Tibial artery (tissue), 4 donors: Measurements from ENCODE around the gene TNP1.

ENCODE experiments used
- DNase-seq, 2 donors: peaks; one replicate each; pipeline ENCODE4 v3.0.0-alpha.2; 2019
- H3K27ac ChIP-seq, 2 donors: fragments of 200-600 bp; sonication (generic) in 1 of 2; 1 replicate in 1 of 2; 2 replicates in 1 of 2; pipeline ENCODE4 v1.5.1; 2018 to 2019; ENCODE audit warnings: mild to moderate bottlenecking in 1 of 2
- H3K27me3 ChIP-seq, 2 donors: fragments of 200-600 bp; sonication (generic) in 1 of 2; one replicate each; pipeline versions ENCODE4 v1.5.1 to v1.6.0; 2016 to 2019
- H3K36me3 ChIP-seq, 3 donors: fragments of 200-600 bp; sonication (generic) in 2 of 3; one replicate each; pipeline ENCODE4 v1.5.1; 2016 to 2019; ENCODE audit warnings: mild to moderate bottlenecking in 2 of 3
- H3K4me1 ChIP-seq, 4 donors: fragments of 200-600 bp; sonication (generic) in 2 of 4; 1 replicate in 3 of 4; 2 replicates in 1 of 4; pipeline ENCODE4 v1.5.1; 2016 to 2019
- H3K4me3 ChIP-seq, 2 donors: fragments of 200-600 bp; sonication (generic) in 1 of 2; 1 replicate in 1 of 2; 2 replicates in 1 of 2; pipeline ENCODE4 v1.5.1; 2018 to 2019; ENCODE audit warnings: mild to moderate bottlenecking in 2 of 2
- H3K9me3 ChIP-seq, 3 donors: fragments of 200-600 bp; sonication (generic) in 1 of 3; one replicate each; pipeline ENCODE4 v1.5.1; 2016 to 2019
- intact Hi-C: fragments of 100-400 bp; cut with DNase I; formaldehyde crosslinking; loops from one replicate; pipeline ENCODE4 v1.15.0; 2023; ENCODE audit warnings: low total_unique reads
- TF ChIP-seq, protein P1 (sequence below), 2 experiments: fragments of 200-600 bp in 1 of 2; fragments of 450-650 bp in 1 of 2; IDR thresholded peaks; one replicate each; pipeline ENCODE4 v1.5.1; 2017 to 2019; ENCODE audit warnings: antibody characterized with exemption in 2 of 2, mild to moderate bottlenecking in 1 of 2, moderate library complexity in 1 of 2

TNP1 gene

DNA sequence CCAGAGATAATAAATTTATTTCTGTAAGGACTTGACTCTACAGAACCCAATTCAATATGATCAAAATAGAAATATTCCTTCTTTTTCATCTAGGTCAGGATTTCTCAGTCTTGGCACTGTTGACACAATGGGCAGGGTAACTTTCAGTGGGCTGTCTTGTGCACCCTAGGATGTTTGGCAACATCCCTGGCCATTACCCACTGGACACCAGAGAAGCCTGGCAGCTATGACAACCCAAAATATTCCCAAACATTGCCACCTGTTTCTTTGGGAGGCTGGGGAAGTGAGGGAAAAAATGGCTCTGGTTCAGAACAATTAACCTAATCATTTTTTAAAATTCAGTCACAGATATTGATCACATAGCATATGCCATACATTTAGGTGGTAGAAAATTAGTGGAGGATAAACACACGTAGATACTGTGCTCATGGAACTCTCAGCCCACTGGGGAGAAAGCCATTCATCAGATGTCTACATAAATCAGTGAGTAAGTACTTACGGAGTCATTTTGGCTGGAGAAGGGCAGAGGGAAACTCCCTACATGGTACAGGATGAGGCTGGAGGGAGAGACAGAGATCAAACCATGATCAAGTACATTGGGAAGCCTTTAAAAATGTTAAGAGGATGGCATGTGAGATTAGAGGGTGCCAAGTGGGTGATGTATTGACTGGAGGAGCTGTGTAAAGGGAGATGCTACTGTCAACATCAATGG is 718 bp upstream of the TNP1 start:
- Histone ChIP-seq H3K27me3 (no peaks in the 10 kb centered on the region), H3K4me1 (peaks cover 0 to 15% (median 7%) of the 10 kb centered on the region in 4 donors), H3K27ac (no peak overlapping the region), H3K9me3 (no peaks in the 10 kb centered on the region), H3K36me3 (no peaks in the 10 kb centered on the region), H3K4me3 (no peak overlapping the region)
- TF ChIP-seq, protein P1, sequence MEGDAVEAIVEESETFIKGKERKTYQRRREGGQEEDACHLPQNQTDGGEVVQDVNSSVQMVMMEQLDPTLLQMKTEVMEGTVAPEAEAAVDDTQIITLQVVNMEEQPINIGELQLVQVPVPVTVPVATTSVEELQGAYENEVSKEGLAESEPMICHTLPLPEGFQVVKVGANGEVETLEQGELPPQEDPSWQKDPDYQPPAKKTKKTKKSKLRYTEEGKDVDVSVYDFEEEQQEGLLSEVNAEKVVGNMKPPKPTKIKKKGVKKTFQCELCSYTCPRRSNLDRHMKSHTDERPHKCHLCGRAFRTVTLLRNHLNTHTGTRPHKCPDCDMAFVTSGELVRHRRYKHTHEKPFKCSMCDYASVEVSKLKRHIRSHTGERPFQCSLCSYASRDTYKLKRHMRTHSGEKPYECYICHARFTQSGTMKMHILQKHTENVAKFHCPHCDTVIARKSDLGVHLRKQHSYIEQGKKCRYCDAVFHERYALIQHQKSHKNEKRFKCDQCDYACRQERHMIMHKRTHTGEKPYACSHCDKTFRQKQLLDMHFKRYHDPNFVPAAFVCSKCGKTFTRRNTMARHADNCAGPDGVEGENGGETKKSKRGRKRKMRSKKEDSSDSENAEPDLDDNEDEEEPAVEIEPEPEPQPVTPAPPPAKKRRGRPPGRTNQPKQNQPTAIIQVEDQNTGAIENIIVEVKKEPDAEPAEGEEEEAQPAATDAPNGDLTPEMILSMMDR (IDR thresholded peaks at IDR 0.05): no peak
- DNase-seq: no peak
- intact Hi-C loops: no loop called here

DNA sequence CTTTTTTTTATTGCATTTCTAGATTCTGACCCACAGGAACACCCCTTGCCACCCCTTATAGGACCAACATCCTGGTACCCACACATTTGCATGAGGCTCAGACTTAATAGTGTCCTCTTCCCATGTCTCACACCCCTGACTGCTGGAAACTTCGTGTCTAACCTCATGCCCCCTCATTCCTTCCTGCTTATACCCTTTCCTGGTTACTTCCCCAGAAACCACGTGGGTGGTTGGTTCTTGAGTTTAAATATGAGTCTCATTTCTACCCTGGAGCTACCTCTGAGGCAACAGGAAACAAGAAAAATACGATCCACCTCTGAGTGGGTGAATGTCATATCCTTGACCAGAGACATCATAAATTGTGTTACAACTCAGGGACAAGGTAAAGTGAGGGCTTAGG is 1.6 kb downstream of the TNP1 start:
- Histone ChIP-seq H3K4me1 (peaks cover 0 to 21% (median 10%) of the 10 kb centered on the region in 4 donors), H3K27ac (no peak overlapping the region), H3K27me3 (no peaks in the 10 kb centered on the region), H3K4me3 (no peak overlapping the region), H3K36me3 (no peaks in the 10 kb centered on the region), H3K9me3 (no peaks in the 10 kb centered on the region)
- intact Hi-C loops: no loop called here
- TF ChIP-seq, protein P1 (IDR thresholded peaks at IDR 0.05): no peak
- DNase-seq: no peak

DNA sequence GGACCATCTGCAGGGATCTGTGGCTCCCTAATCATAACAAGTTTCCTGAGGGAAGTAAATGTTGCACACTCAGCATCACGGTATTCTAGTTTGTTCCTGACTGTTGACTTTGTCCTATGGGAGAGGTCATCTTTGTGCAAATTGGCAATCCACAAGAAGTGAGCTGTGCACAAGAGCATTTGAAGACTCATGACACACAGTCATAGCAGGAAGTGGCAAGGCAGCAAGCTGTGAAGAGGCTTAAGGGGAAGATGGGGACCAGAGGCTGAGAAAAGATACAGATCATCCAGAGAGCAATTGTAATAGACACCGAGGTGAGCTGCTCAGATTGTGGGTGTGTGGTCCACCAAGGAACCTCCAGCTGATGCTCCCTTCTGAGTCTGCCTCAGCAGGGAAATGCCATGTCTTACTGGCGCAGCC is 2.7 kb downstream of the TNP1 start:
- Histone ChIP-seq H3K4me1 (peaks cover 0 to 16% (median 8%) of the 10 kb centered on the region in 4 donors), H3K9me3 (no peaks in the 10 kb centered on the region), H3K4me3 (no peak overlapping the region), H3K27me3 (no peaks in the 10 kb centered on the region), H3K36me3 (no peaks in the 10 kb centered on the region), H3K27ac (no peak overlapping the region)
- intact Hi-C loops: no loop called here
- DNase-seq: no peak
- TF ChIP-seq, protein P1 (IDR thresholded peaks at IDR 0.05): no peak

DNA sequence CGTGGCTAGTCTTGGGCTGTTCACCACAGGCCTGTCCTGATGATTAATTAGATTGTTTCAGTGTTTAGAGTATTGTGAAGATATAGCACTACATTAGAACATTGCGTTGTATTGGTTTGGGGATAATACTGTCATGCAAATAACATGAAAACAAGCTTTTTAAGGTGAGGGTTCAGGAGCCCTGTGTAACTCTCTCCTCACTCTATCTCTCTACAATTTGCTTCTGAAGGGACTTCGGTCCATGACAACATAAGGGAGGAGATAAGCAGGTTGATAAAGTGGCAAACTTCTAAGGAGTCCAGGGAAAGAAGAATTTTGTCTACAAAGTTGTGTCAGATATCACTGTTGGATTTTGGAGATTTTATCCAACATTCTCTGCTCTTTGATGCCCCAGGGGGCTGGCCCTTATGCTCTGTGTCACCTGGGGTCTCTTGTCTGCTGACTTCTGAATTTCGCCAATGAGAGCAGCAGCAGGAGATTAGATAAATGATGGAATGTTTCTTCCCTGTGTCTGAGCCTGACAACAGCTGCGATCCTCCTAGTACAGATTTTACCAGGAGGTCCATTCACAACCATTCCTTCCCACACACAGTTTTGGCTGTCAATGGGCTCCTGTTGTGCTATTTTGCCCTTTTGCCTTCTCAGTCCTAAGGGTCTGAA is 3.3 kb downstream of the TNP1 start:
- DNase-seq: no peak
- H3K27me3 ChIP-seq: no peaks in the 10 kb centered on the region
- H3K9me3 ChIP-seq: no peaks in the 10 kb centered on the region
- H3K36me3 ChIP-seq: no peaks in the 10 kb centered on the region
- intact Hi-C loops: no loop called here
- no peak overlapping the region for H3K4me3 ChIP-seq
- H3K27ac ChIP-seq: no peak overlapping the region
- H3K4me1 ChIP-seq: peaks cover 0 to 16% (median 8%) of the 10 kb centered on the region in 4 donors
- TF ChIP-seq, protein P1 (IDR thresholded peaks at IDR 0.05): no peak

DNA sequence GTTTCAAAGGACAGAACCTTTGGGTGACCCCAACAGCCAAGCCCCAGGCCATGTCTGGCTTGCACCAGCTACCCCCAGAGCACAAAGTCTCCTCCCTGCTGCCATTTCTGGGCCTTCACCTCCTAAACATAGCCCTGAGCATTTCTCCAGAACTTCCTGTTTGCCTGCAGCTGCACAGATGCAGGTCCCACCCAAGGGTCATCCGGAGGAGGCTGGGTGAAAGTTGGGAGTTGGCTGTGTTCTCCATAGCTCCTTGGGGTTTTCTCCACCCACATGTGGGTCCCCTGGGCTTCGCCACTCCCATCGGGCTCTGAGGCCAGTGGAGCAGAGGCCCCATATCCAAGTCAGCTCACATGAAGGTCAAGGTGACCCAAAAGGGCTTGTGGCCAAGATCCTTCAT is 4.3 kb downstream of the TNP1 start:
- intact Hi-C loops: no loop called here
- DNase-seq: no peak
- TF ChIP-seq, protein P1 (IDR thresholded peaks at IDR 0.05): no peak
- H3K36me3 ChIP-seq: no peaks in the 10 kb centered on the region
- H3K4me3 ChIP-seq: no peak overlapping the region
- H3K27me3 ChIP-seq: no peaks in the 10 kb centered on the region
- H3K9me3 ChIP-seq: no peaks in the 10 kb centered on the region
- H3K4me1 ChIP-seq: peaks cover 0 to 16% (median 8%) of the 10 kb centered on the region in 4 donors
- no peak overlapping the region for H3K27ac ChIP-seq
